ENCODE results near the gene PIK3CA.
"Not testable (repeated sequence)": the region's sequence is repeated elsewhere in the genome, so short reads cannot be mapped to it uniquely, and the experiment has no call there.

Gene PIK3CA

DNA sequence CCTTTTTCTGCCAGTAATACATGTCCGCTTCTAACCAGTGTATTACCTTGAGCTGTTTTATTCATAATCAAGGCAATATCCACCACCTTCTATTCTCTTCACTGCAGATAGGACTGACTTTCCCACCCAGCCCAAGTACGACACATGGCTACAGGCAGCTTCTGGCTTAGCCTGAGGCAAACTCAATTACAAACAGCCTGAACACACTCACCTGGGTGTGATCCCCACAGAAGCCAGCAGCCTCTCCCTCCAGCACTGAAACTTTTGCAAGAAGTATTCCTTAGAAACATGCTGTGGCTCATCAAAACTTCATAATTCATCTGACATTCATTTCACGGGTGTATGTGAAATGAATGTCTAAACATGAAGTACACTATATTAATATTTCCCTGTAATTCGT, 116.3 kb downstream of the PIK3CA start:
- no peak for DNase-seq (ENCODE audit: low read depth)

DNA sequence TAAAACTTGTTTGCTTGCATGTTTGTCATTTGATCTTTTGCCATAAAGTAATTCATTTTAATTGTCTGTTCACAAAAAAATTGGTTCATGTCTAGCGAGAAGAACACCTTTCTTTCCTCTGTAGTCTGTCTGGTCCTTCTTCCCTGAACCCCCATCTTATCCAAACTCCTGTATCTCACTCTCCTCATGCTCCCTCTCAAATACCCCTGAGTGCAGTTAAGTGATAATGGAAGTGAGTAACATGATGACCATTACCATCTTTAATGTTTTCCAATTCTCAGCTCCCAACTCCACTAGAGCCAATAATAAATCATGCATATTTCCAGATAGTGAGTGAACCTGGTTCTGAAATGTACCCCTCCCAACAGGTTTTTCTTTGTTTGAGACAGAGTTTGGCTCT, 116.9 kb downstream of the PIK3CA start:
- no peak for DNase-seq (ENCODE audit: low read depth)

DNA sequence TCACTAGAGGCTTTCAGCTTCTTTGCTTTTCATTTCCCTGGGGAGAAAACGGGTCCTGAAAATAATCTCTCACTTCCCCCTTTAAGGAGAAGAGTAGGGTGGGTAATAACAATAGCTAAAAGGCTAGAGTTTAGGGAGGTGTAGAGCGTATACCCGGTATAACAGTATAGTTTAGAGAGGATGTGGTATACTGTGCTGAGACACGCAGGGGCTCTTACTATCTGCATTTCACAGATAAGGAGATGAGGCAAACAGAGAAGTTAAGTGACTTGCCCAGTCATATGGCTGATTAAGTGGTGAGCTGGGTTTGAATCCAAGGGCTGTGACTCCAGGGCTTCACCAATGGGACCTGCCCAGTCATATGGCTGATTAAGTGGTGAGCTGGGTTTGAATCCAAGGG, 117.7 kb downstream of the PIK3CA start:
- no peak for DNase-seq (ENCODE audit: low read depth)

DNA sequence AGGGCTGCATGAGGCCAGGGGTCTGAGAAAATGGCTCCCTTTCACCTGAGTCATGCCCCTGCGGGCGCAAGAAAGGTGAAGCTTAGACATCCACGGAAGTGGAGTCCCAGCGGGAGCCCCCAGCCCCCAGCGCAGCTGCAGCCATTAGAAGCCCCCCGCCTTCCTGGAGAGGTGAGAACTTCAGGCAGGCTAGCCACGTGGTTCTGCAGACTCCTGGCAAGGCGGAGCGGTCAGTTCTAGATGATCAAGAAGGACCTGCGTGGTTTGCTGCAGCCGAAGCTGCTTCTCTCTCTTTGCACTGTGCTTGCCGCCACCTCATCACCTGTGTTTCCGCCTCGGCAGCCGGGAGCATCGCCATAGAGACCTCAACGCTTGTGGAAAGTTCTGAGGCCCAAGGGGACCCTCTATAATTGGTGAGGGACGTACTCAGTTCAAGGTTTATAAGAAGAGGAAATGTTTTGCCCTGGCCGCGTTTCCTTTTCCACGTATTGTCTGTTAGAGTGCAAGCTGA, 118.6 kb downstream of the PIK3CA start:
- no peak for DNase-seq (ENCODE audit: low read depth)

DNA sequence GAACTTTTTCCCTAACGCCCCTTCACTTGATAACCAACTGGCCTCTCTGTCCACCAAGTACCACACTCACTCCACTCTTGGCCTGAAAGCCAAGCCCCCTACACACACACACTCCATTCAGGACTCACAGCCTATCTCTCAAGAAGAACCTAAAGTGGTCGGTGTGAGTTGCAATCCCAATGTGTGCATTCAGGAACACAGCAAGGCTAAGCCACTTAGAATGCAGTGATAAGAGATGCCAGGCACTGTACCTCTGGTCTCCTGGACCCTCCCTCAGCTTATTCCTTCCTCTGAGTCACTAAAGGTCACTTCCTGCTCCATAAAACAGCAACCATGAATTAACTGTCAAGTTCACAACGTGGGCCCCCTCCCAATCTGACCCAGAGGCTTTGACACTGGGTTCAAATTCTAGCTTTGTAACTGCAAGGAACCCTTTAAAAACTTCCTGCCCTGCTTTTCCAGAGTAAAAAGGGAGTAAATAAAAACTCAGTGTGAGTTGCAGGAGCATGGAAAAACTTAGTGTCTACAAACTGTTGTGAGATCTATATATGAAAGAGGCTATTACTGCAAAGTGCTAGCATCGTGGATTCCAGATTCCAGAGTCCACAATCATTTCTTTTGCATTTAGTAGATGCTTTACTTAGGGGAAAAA, 120.4 kb downstream of the PIK3CA start:
- no peak for DNase-seq (ENCODE audit: low read depth)

DNA sequence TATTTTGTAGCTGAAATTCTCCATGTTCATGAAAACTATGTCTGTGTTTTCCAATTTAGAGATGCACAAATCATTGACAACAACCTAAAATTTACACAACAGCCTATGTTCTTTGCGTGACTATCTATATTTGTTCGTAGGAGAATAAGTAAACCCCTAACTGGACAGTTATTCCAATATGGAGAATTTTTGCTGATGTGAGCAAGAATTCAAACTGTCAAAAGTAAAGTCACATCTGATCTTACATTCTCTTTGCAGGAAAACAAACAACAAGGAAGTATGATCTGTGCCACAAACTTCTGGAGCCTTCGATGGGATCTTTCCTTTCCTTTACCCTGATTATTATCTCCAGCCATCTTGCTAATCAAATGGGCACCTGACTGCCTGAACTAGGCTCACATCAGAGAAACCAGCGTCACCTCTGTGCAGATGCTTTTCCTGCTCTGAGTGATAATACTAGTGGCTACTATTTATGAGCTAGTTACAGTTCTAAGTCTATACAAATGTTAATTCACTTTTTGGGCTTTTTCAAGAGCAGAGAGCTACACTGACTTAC, 121.1 kb downstream of the PIK3CA start:
- no peak for DNase-seq (ENCODE audit: low read depth)

DNA sequence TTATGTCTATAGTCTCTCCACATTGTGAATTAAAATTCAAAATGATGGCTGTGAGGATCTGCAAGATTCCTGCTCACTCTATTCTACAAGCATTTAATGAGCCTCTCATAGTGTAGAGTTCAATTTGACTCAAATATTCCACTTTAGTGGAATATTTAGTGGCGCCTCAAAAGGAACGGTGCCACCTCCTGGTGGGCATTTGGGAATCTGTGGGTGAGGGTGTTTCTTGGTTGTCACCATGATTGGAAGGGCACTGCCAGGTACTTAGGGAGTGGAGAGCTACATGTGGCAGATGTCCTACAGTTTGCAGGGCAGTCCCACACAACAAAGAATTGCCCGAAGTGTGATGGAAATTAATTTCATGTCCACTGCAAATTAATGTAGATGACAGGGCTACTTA, 124.2 kb downstream of the PIK3CA start:
- no peak for DNase-seq (ENCODE audit: low read depth)

DNA sequence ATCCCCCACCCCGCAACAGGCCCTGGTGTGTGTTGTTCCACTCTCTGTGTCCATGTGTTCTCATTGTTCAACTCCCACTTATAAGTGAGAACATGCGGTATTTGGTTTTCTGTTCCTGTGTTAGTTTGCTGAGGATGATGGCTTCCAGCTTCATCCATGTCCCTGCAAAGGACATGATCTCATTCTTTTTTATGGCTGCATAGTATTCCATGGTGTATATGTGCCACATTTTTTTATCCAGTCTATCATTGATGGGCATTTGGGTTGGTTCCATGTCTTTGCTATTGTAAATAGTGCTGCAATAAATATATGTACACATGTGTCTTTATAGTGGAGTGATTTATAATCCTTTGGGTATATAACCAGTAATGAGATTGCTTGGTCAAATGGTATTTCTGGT, 126.3 kb downstream of the PIK3CA start:
- DNase-seq (ENCODE audit: low read depth): not testable (repeated sequence)

DNA sequence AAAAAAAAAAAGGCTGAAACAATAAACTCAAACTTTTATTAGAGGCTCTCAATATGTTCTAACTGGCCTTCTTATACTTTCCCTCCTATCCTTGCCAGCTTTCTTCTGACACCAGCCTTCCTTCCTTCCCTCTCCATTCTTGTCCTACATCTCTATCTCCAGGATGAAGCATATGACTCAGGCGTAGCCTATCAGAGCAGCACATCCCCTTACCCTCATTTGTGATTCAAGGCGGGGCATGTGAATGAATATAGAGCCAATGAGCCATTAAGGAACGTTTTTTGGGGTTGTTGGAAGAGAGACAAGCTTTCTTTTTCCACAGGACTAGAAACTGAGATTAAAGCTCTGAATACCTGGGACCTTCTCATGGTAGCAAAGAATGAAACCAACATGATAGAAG, 127.8 kb downstream of the PIK3CA start:
- no peak for DNase-seq (ENCODE audit: low read depth)

DNA sequence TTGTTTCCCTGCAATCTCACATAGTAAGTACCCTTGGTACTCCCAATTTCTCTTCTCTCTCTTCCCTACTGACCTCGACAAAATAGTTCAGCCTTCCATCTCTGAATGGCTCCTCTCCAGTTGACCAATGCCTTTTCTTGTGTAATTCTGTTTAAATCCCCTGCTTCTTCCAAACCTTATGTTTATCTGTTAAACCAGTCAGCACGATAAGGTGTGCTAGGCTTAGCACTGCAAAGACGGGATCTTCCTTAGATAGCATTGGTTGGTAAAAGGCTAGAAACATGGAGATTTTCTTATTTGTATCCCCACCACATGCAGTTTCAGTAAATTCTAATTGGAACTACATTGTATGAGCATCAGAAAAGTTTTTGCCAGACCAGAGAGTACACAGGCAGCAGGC, 128.6 kb downstream of the PIK3CA start:
- DNase-seq (ENCODE audit: low read depth): no peak

DNA sequence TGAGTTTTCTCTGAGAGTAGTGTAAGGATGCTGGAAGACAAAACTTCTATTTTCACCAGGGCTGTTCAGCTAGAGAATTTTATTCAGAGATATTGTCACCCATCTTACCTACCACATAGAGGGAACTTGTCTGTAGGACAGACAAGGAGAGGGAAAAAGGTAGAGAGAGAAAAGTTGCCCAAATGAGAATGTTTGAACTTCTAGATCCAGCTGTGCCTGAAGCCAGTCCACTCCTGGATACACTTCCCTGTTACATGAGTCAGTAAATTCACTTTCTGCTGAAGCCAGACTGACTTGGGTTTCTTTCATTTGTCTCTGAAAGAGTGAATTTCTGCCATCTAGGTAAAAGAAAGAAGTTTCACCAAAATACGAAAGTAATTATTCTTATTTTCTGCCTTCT, 130.0 kb downstream of the PIK3CA start:
- DNase-seq (ENCODE audit: low read depth): no peak

DNA sequence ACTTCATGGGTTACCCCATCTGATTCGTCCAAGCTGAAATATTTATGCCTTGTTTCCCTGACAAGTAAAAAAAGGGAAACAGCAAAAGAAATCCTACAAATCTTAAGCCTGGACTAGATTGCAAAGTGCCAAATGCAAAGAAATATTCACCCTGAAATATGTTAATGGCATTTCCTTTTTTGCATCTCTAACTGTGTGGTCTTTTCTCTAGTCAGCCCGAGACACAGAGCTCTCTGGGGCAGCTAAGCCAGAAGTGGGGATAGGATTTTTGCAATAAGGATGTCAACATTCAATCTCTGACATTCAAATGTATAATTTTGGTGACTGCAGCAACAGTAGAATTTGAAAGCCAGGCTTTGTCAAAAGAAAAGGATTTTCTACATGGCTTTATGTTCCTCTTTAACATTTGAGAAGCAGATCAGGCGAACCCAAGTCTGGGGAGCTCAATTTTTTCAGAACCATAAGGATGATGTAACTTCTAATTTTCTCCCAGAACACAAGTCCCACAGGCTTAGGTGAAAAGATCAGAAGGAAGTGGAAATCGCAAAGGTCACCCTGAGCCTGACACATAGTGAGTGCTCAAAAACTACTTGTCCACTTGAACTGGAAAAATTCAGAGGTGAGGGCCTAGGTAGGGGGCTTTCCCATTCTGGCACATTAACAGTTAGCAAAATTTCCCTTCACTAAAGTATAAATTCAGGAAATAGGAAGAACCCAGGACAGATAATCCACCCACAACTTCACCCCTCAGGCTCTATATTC, 131.0 kb downstream of the PIK3CA start:
- DNase-seq (ENCODE audit: low read depth): no peak

DNA sequence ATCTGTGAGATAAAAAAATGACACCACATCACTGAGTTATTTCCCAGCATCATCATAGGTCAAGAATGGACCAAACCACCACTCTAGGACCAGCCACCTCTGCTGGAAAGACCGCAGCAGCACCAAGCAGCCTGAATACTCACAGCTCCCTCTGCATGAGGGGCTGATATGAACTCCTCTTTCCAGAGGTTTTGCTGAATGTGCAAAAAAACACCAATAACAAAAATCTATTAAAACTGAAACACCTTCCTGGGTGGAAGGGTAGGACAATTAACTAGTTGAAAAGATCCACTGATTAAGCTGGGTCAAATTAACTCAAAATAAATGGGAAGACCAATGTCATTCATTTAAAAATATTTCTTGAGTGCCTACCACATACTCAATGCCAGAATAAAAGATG, 131.7 kb downstream of the PIK3CA start:
- DNase-seq (ENCODE audit: low read depth): no peak

DNA sequence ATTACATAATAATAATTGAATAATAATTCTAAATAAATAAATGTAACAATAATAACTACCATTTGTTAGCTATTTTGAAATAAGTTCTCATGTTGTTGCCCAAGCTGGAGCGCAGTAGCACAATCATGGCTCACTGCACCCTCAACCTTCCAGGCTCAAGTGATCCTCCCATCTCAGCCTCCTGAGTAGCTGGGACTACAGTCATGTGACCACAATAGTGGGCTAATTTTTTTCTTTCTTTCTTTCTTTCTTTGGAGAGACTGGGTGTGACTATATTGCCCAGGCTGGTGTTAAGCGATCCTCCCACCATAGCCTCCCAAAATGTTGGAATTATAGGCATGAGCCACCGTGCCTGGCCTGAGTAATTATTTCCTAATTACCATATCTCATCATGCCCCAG, 133.7 kb downstream of the PIK3CA start:
- DNase-seq (ENCODE audit: low read depth): no peak

DNA sequence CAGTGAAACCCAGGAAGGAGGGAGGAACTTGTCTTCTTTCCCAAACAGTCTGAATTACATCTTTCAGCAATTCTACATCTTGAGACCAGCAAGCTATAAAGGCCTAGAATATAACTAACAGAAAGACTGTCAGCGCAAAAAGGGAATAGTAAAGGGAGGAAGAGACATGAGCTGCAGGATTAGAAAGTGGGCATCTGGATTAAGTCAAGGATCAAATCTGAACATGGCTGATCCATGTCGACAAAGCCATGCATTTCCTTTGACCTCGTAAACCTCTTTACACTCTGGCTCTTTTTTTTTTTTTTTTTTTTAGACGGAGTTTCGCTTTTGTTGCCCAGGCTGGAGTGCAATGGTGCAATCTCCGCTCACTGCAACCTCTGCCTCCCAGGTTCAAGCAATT, 138.2 kb downstream of the PIK3CA start:
- no peak for DNase-seq (ENCODE audit: low read depth)

DNA sequence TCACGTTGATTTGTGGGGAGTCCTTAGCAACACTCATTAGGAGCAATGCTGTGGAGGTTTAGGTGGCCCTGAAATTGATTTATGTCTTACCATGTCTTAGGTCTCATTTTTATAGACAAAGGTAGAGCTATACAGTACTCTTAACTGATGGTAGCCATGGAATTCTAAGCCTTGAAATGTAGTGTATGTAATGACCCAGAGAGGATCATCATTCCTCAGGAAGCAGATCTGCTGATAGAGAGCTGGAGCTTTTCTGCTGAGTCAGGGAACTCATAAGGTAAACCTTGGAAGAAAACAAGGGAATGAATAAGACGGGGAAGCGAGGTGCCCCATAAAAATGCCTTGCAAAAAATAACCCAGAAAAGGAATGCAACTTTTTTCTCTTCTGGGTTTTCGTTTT, 140.7 kb downstream of the PIK3CA start:
- no peak for DNase-seq (ENCODE audit: low read depth)

DNA sequence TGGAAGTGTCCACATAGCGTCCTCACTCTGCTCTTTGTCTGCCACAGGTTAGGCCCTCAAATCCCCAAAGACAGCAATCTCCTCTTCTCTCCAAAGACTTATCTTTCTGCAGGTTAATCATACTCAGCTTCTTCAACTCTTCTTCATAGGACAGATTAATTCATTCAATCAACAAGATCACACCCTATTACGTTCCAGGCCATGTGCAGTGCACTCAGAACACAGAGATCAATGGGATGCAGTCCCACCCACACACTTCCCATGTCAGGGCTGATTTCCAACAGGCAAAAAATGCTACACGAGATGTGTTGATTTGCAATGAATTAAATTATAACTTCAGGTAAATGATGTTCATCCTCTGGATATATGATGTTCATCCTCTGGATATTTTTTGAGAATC, 141.1 kb downstream of the PIK3CA start:
- DNase-seq (ENCODE audit: low read depth): no peak

All from GM04504 (cell line).